SK-N-MC (cell line): ENCODE measurements around the gene SH3PXD2A.

Experiments
- EZH2 ChIP-seq: fragments of 200-600 bp; sonication (generic); IDR thresholded peaks from one replicate; pipeline ENCODE4 v1.6.1; 2017; ENCODE audit warnings: antibody characterized with exemption
- FOXP2 ChIP-seq: optimal IDR thresholded peaks from 2 replicates; pipeline ENCODE3; 2011; ENCODE audit warnings: mild to moderate bottlenecking, moderate library complexity; ENCODE audit not compliant: insufficient read depth; ENCODE audit errors: extremely low read length, control extremely low read depth
- POLR2AphosphoS5 ChIP-seq: IDR thresholded peaks from 2 replicates; pipeline ENCODE4 v1.6.1; 2012; ENCODE audit warnings: mild to moderate bottlenecking, low read depth, low read length, borderline replicate concordance

DNA sequence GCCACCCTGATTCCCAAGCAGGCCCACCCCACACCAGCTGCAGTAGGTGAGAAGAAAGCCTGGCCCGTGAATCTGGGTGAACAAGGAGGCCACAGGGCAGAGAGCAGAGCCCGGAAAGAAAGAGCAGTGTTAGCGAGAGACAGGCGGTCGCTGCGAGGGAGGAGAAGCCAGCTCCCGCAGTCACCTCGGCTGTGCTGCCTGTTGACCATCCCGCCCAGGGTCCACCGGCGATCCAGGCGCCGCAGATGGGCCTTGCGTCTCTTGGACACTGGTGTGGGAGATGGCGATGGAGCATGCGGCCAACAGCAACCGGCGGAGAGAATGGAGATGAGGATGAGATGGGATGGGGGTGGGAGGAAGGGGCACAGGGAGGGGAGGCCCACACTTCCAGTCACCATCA is 233.1 kb downstream of the SH3PXD2A start:
- TF ChIP-seq FOXP2 (no peak), EZH2 (no peak), POLR2AphosphoS5 (no peak)
